ENCODE results near the gene ARRDC3. TPM values are rescaled to one million over a fixed set of nuclear protein-coding genes. Genes with fewer than 3 reads are reported as not detected.
"Not testable (repeated sequence)": the region's sequence is repeated elsewhere in the genome, so short reads cannot be mapped to it uniquely, and the experiment has no call there.

Gene ARRDC3
- total RNA-seq, 2 donors from 2014 or later: 28.0 to 37.6 TPM

- no peak for DNase-seq
- intact Hi-C loops (cut with DNase I): no loop called here
- Histone ChIP-seq H3K36me3 (no peaks in the 10 kb centered on the region), H3K9ac (ENCODE audit: low read depth in 2 of 2, low read length in 2 of 2) (no peak overlapping the region), H3K4me1 (no peaks in the 10 kb centered on the region), H3K9me3 (no peaks in the 10 kb centered on the region), H3K4me3 (no peak overlapping the region), H3K27ac (no peak overlapping the region), H3K27me3 (no peaks in the 10 kb centered on the region)
- no peak for TF ChIP-seq CTCF (IDR thresholded peaks at IDR 0.05)
Measured at GRCh38 chr5:91357806-91358205, 25.3 kb downstream of the ARRDC3 start.

- intact Hi-C loops (cut with DNase I): no loop called here
- TF ChIP-seq CTCF (IDR thresholded peaks at IDR 0.05): no peak
- no peak overlapping the region for H3K4me3 ChIP-seq
Measured at GRCh38 chr5:91357012-91357634, 26.0 kb downstream of the ARRDC3 start.

GRCh38 chr5:91354867-91355266 is 28.2 kb downstream of the ARRDC3 start:
- DNase-seq; intact Hi-C loops (cut with DNase I): not testable (repeated sequence)

More at GRCh38 chr5:91357012-91357634, 26.0 kb downstream of the ARRDC3 start:
- Histone ChIP-seq H3K27me3 (no peaks in the 10 kb centered on the region), H3K9ac (ENCODE audit: low read depth in 2 of 2, low read length in 2 of 2) (no peak overlapping the region), H3K9me3 (no peaks in the 10 kb centered on the region), H3K36me3 (no peaks in the 10 kb centered on the region), H3K27ac (no peak overlapping the region), H3K4me1 (no peaks in the 10 kb centered on the region)
- no peak for DNase-seq

GRCh38 chr5:91352831-91353695 is 30.1 kb downstream of the ARRDC3 start:
- H3K27ac ChIP-seq: no peak overlapping the region
- no peak for DNase-seq
- no peaks in the 10 kb centered on the region for H3K9me3 ChIP-seq
- H3K9ac ChIP-seq (ENCODE audit: low read depth in 2 of 2, low read length in 2 of 2): no peak overlapping the region
- H3K27me3 ChIP-seq: no peaks in the 10 kb centered on the region
- no peak for TF ChIP-seq CTCF (IDR thresholded peaks at IDR 0.05)
- H3K36me3 ChIP-seq: no peaks in the 10 kb centered on the region
- no peak overlapping the region for H3K4me3 ChIP-seq
- intact Hi-C loops (cut with DNase I): no loop called here
- no peaks in the 10 kb centered on the region for H3K4me1 ChIP-seq

More at GRCh38 chr5:91354867-91355266, 28.2 kb downstream of the ARRDC3 start:
- H3K27ac ChIP-seq; H3K9ac ChIP-seq (ENCODE audit: low read depth in 2 of 2, low read length in 2 of 2); H3K36me3 ChIP-seq; H3K4me3 ChIP-seq; H3K4me1 ChIP-seq; H3K27me3 ChIP-seq; H3K9me3 ChIP-seq: not testable (repeated sequence)

GRCh38 chr5:91345461-91345860 is 37.7 kb downstream of the ARRDC3 start:
- no peak overlapping the region for H3K9ac ChIP-seq (ENCODE audit: low read depth in 2 of 2, low read length in 2 of 2)
- H3K27ac ChIP-seq: no peak overlapping the region
- intact Hi-C loops (cut with DNase I): no loop called here
- no peaks in the 10 kb centered on the region for H3K27me3 ChIP-seq
- no peaks in the 10 kb centered on the region for H3K9me3 ChIP-seq
- no peaks in the 10 kb centered on the region for H3K4me1 ChIP-seq
- H3K36me3 ChIP-seq: no peaks in the 10 kb centered on the region
- DNase-seq: no peak
- H3K4me3 ChIP-seq: no peak overlapping the region
- TF ChIP-seq CTCF (IDR thresholded peaks at IDR 0.05): no peak

- intact Hi-C loops (cut with DNase I); H3K4me3 ChIP-seq; DNase-seq; H3K4me1 ChIP-seq; H3K27ac ChIP-seq; H3K27me3 ChIP-seq; H3K36me3 ChIP-seq; H3K9ac ChIP-seq (ENCODE audit: low read depth in 2 of 2, low read length in 2 of 2); H3K9me3 ChIP-seq: not testable (repeated sequence)
Measured at GRCh38 chr5:91344661-91345200, 38.4 kb downstream of the ARRDC3 start.

All from colonic mucosa (tissue), 4 donors.